Thyroid gland (tissue), 4 donors: Measurements from ENCODE around the gene MPI. TPM values are rescaled to one million over a fixed set of nuclear protein-coding genes. Genes with fewer than 3 reads are reported as not detected.
A peak's percentile ranks its signal among the peaks of the same experiment; 100 is the strongest.
"Not testable (repeated sequence)": the region's sequence is repeated elsewhere in the genome, so short reads cannot be mapped to it uniquely, and the experiment has no call there.

Experiments
- DNase-seq, 2 donors: peaks; one replicate each; pipeline ENCODE4 v3.0.0-alpha.2; 2019
- H3K27ac ChIP-seq, 3 donors: fragments of 200-600 bp; sonication (generic); 1 replicate in 2 of 3; 2 replicates in 1 of 3; pipeline ENCODE4 v1.5.1; 2016 to 2019; ENCODE audit warnings: mild to moderate bottlenecking in 1 of 3, moderate library complexity in 1 of 3
- H3K27me3 ChIP-seq: fragments of 200-600 bp; sonication (generic); one replicate; pipeline ENCODE4 v1.5.1; 2019
- H3K36me3 ChIP-seq, 2 donors: fragments of 200-600 bp; sonication (generic); one replicate each; pipeline ENCODE4 v1.5.1; 2016 to 2019
- H3K4me1 ChIP-seq, 2 donors: fragments of 200-600 bp; sonication (generic); one replicate each; pipeline ENCODE4 v1.5.1; 2017 to 2019
- H3K4me3 ChIP-seq, 3 donors: fragments of 200-600 bp; sonication (generic); replicated peaks in 1 of 3; 1 replicate in 2 of 3; 2 replicates in 1 of 3; pipeline ENCODE4 v1.5.1; 2016; ENCODE audit warnings: mild to moderate bottlenecking in 1 of 3
- H3K9me3 ChIP-seq: fragments of 200-600 bp; sonication (generic); one replicate; pipeline ENCODE4 v1.5.1; 2017
- POLR2A ChIP-seq, 2 donors: fragments of 450-650 bp; IDR thresholded peaks; one replicate each; pipeline ENCODE4 v1.6.1; 2017; ENCODE audit warnings: antibody characterized with exemption in 2 of 2, mild to moderate bottlenecking in 2 of 2, moderate library complexity in 1 of 2
- WGBS, 2 donors: methylation state at CpG; one replicate each; pipeline ENCODE4 v1.1.5; 2017; 5-methylcytosine and 5-hydroxymethylcytosine counted together
- intact Hi-C: fragments of 100-400 bp; cut with DNase I; formaldehyde crosslinking; loops from one replicate; pipeline ENCODE4 v1.15.1; 2023
- total RNA-seq, 4 donors: library from RNA; depleted of rRNA; stranded (reverse); fragments of >200 nt; gene quantifications; one replicate each; pipeline ENCODE4 v1.2.3, GENCODE V29; 2016
- TF ChIP-seq, protein P1 (sequence below), 6 experiments: fragments of 200-600 bp in 3 of 6; fragments of 450-650 bp in 3 of 6; sonication (generic) in 3 of 6; IDR thresholded peaks; one replicate each; pipeline ENCODE4 v1.5.1; 2016 to 2019; ENCODE audit warnings: antibody characterized with exemption in 6 of 6, mild to moderate bottlenecking in 2 of 6, inconsistent platforms in 1 of 6, moderate library complexity in 1 of 6

MPI gene
- total RNA-seq, 4 donors from 2014 or later = 72.2 to 91.1 (median 88.5) TPM

DNA sequence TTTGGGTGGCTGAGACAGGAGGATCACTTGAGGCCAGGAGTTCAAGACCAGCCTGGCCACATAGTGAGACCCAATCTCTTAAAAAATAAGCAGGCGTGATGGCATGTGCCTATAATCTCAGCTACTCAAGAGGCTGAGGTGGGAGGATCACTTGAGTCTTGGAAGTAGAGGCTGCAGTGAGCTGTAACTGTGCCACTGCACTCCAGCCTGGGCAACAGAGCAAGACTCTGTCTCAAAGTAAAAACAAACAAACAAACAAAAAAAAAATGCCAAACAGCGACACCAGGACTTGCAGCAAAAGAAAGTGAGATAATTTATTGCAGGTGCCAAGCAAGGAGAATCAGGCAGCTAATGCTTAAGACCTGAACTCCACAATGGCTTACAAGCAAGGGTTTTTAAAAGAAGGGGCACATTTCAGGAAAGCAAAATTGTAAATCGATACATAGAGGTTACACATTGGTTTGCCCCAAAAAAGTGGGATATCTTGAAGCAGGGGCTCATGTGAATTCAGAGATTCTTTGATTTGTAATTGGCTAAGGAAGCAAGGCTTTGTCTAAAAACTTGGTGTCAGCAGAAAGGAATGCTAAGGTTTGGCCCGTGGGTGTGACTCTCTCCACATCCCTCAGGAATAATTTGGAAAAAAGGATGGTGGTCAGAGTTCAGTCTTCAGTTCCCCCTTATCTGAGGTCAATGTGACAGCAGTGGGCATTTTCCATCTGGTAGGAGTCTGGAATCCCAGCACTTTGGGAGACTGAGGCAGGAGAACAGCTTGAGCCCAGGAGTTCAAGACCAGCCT, 5.2 kb upstream of the MPI start:
- WGBS, 2 donors = 82 to 85% methylated on average over 4 of the region's 4 CpGs
- Histone ChIP-seq H3K9me3 (no peaks in the 10 kb centered on the region), H3K4me3 (no peak overlapping the region)

DNA sequence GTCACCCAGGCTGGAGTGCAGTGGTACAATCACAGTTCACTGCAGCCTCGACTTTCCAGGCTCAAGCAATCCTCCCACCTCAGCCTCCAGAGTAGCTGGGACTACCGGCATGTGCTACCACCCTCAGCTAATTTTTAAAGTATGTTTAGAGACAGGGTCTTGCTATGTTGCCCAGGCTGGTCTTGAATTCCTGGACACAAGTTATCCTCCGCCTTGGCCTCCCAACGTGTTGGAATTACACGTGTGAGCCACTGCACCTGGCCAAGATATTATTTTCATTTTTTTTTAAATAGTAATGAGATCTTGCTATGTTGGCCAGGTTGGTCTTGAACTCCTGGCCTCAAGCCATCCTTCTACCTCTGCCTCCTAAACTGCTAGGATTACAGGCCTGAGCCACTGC, 4.4 kb upstream of the MPI start:
- H3K36me3 ChIP-seq = no peaks in the 10 kb centered on the region
- no peak for DNase-seq
- H3K4me1 ChIP-seq = peaks cover 4 to 22% of the 10 kb centered on the region in 2 donors
- no peak overlapping the region for H3K27ac ChIP-seq
- intact Hi-C loops = no loop called here
- no peaks in the 10 kb centered on the region for H3K9me3 ChIP-seq
- H3K27me3 ChIP-seq = no peaks in the 10 kb centered on the region
- TF ChIP-seq POLR2A (IDR thresholded peaks at IDR 0.05) = no peak
- TF ChIP-seq, protein P1, sequence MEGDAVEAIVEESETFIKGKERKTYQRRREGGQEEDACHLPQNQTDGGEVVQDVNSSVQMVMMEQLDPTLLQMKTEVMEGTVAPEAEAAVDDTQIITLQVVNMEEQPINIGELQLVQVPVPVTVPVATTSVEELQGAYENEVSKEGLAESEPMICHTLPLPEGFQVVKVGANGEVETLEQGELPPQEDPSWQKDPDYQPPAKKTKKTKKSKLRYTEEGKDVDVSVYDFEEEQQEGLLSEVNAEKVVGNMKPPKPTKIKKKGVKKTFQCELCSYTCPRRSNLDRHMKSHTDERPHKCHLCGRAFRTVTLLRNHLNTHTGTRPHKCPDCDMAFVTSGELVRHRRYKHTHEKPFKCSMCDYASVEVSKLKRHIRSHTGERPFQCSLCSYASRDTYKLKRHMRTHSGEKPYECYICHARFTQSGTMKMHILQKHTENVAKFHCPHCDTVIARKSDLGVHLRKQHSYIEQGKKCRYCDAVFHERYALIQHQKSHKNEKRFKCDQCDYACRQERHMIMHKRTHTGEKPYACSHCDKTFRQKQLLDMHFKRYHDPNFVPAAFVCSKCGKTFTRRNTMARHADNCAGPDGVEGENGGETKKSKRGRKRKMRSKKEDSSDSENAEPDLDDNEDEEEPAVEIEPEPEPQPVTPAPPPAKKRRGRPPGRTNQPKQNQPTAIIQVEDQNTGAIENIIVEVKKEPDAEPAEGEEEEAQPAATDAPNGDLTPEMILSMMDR (IDR thresholded peaks at IDR 0.05) = no peak
- no peak overlapping the region for H3K4me3 ChIP-seq
- 86 to 93% methylated on average over 5 of the region's 5 CpGs for WGBS, 2 donors

More for the DNA sequence above, 5.2 kb upstream of the MPI start:
- no peak overlapping the region for H3K27ac ChIP-seq
- peaks cover 4 to 19% of the 10 kb centered on the region in 2 donors for H3K4me1 ChIP-seq
- no peaks in the 10 kb centered on the region for H3K27me3 ChIP-seq
- TF ChIP-seq, protein P1 (IDR thresholded peaks at IDR 0.05) = no peak
- TF ChIP-seq POLR2A (IDR thresholded peaks at IDR 0.05) = no peak
- no peaks in the 10 kb centered on the region for H3K36me3 ChIP-seq
- intact Hi-C loops = no loop called here
- DNase-seq = no peak

DNA sequence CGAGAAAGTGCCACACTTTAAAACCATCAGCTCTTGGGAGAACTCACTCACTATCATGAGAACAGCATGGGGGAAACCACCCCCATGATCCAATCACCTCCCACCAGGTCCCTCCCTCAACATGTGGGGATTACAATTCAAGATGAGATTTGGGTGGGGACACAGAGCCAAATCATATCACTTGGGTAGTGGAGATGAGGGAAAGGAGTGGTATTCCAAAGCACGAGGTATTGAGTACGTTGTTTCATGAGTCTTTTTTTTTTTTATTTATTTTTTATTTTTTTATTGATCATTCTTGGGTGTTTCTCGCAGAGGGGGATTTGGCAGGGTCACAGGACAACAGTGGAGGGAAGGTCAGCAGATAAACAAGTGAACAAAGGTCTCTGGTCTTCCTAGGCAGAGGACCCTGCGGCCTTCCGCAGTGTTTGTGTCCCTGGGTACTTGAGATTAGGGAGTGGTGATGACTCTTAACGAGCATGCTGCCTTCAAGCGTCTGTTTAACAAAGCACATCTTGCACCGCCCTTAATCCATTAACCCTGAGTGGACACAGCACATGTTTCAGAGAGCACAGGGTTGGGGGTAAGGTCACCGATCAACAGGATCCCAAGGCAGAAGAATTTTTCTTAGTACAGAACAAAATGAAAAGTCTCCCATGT, 2.2 kb upstream of the MPI start:
- H3K27me3 ChIP-seq, H3K36me3 ChIP-seq: not testable (repeated sequence)
- WGBS, 2 donors = 54 to 57% methylated on average over 10 of the region's 10 CpGs

DNA sequence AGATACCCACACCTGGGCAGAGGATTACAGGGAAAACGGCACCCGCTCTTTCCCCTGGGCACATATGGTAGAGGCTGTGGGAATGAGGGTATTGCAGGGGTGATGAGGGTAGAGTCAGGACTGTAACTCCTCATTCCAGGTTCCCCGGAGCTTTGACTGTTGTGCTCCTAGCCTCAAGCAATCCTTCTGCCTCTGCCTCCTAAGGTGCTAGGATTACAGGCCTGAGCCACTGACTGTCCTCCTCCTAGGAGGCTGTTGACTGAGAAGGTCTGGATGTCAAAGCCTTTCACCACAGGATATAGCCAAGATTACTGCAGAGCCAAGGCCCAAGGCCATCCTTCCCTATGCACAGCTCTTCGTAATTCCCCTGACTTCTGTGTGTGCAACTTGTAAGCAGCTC, 1.1 kb upstream of the MPI start:
- no peaks in the 10 kb centered on the region for H3K27me3 ChIP-seq
- DNase-seq = no peak
- no peak overlapping the region for H3K4me3 ChIP-seq
- intact Hi-C loops = no loop called here
- H3K36me3 ChIP-seq = peaks cover 0 to 4% of the 10 kb centered on the region in 2 donors
- peaks cover 4 to 34% of the 10 kb centered on the region in 2 donors for H3K4me1 ChIP-seq
- no peaks in the 10 kb centered on the region for H3K9me3 ChIP-seq
- no peak overlapping the region for H3K27ac ChIP-seq
- WGBS, 2 donors = 94% methylated on average over 4 of the region's 4 CpGs
- TF ChIP-seq POLR2A (IDR thresholded peaks at IDR 0.05) = no peak
- TF ChIP-seq, protein P1 (IDR thresholded peaks at IDR 0.05) = no peak

More for the DNA sequence above, 2.2 kb upstream of the MPI start:
- H3K9me3 ChIP-seq, H3K4me3 ChIP-seq, intact Hi-C loops, DNase-seq, H3K27ac ChIP-seq: not testable (repeated sequence)
- peaks cover 4 to 34% of the 10 kb centered on the region in 2 donors for H3K4me1 ChIP-seq

DNA sequence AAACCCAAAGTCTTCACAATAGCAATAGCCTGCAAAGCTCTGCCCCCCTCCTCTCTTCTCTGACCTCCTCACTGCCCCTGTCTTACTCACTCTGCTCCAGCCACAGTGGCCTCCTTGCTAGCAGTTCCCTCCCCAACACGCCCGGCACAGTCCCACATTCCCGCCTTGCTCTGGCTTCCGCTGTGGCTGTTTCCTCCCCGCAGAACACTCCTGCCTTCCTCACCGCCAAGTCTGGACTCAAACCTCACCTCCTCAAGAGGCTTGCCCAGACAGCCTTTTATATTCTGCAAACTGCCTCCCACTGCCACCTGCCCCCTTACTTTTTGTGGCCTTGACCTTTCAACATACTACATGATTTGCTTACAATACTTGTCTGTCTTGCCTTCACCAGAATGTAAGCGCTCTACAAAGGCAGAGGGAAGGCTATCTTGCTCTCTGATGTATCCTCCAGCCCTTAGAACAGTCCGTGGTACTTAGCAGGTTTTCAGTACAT, 406 bp upstream of the MPI start:
- peak overlapping the region; percentile 41 to 79 (median 61) for H3K4me3 ChIP-seq
- H3K27ac ChIP-seq = peak overlapping the region in 2 of 3 donors; percentile 39 to 79
- H3K27me3 ChIP-seq = no peaks in the 10 kb centered on the region
- TF ChIP-seq POLR2A (IDR thresholded peaks at IDR 0.05) = no peak
- TF ChIP-seq, protein P1 (IDR thresholded peaks at IDR 0.05) = no peak
- H3K4me1 ChIP-seq = peaks cover 4 to 34% of the 10 kb centered on the region in 2 donors
- H3K36me3 ChIP-seq = peaks cover 0 to 4% of the 10 kb centered on the region in 2 donors
- DNase-seq = peak in 1 of 2 donors; percentile 26
- 39 to 47% methylated on average over 8 of the region's 8 CpGs for WGBS, 2 donors
- intact Hi-C loops = no loop called here
- no peaks in the 10 kb centered on the region for H3K9me3 ChIP-seq
